ENCODE results near the gene NFATC1.

GRCh38 chr18:79507076-79507545 lies 111.4 kb downstream of the NFATC1 start:
- TF ChIP-seq CTCF (IDR thresholded peaks at IDR 0.05; ENCODE audit: low read depth, low read length, poor library complexity, severe bottlenecking) (no peak), EZH2phosphoT487 (IDR thresholded peaks at IDR 0.05; ENCODE audit: borderline replicate concordance, low read length) (no peak)
